Measurements from ENCODE around the gene SLC16A8. TPM values are rescaled to one million over a fixed set of nuclear protein-coding genes. Genes with fewer than 3 reads are reported as not detected.

Gene SLC16A8
- total and polyA plus RNA-seq, 2 of the 13 experiments (the other 11 are each of a cell fraction or from before 2014, with no cell fraction given), result not detected

DNA sequence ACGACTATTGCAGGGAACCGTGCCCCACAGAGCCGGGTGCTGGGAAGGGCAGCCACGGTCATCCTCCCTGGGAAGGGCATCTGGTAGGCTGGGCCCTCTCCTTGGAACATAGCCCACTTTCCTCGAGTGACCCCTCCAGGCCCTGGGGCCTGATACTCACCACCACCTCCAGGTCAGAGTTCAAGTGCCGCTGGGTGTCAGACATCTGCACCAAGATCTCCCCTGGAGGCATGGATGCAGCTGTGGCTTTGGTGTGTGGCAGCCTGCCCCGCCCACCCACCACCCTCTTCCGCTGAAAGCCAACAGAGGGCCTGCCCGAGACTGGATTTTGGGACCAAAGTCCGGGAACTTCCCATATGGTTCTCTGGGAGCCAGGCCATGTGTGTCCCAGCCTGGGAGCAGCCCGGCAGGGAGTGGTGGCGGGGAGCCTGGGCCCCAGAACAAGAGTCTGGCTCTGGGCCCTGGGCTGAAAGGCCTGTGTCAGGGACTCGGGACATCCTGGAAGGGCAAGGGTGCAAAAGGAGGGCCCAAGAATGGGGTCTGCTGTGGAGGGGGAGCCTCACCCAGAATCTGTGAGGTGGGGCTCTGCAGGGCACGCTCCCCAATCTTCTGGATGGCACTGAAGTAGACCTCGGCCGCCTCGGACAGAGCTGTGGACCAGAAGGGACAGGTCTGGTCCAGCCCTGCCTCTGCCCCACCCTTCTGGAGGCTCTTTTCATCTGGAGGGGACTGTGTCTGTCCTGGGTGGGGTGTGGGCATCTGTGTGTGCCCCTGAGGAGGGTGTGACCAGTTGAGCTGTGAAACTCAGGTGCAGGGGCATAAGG lies 23.9 kb upstream of the SLC16A8 start (continued):
- TF ChIP-seq IRF2 (CRISPR knock-in tag; IDR thresholded peaks at IDR 0.05) (peak; percentile 66; the same call in 1 of the 2 replicates), ZNF335 (CRISPR knock-in tag; IDR thresholded peaks at IDR 0.05) (peak; percentile 61; the same call in 1 of the 2 replicates), ZKSCAN8 (CRISPR knock-in tag; IDR thresholded peaks at IDR 0.05; ENCODE audit: borderline replicate concordance) (peak; percentile 25; the same call in 1 of the 2 replicates), TCF12 (IDR thresholded peaks at IDR 0.05) (no peak), TCF12 (CRISPR knock-in tag; IDR thresholded peaks at IDR 0.05) (0 out of 2 replicates have a peak, but pooled peaks have one; percentile 8), ZFP36L1 (CRISPR knock-in tag; IDR thresholded peaks at IDR 0.05) (no peak), MYC (CRISPR knock-in tag; IDR thresholded peaks at IDR 0.05; ENCODE audit: borderline replicate concordance) (peak; percentile 87; the same call in 1 of the 2 replicates), CEBPB (IDR thresholded peaks at IDR 0.05; ENCODE audit: borderline replicate concordance, low read depth, low read length) (no peak), TFE3 (CRISPR knock-in tag; IDR thresholded peaks at IDR 0.05) (peak; percentile 26; the same call in 1 of the 2 replicates), CENPT (CRISPR knock-in tag; IDR thresholded peaks at IDR 0.05; ENCODE audit: low read depth) (no peak), SP1 (IDR thresholded peaks at IDR 0.05) (no peak), SP1 (CRISPR knock-in tag; IDR thresholded peaks at IDR 0.05) (peak; percentile 49; the same call in 1 of the 2 replicates)
- TF ChIP-seq, protein P1, sequence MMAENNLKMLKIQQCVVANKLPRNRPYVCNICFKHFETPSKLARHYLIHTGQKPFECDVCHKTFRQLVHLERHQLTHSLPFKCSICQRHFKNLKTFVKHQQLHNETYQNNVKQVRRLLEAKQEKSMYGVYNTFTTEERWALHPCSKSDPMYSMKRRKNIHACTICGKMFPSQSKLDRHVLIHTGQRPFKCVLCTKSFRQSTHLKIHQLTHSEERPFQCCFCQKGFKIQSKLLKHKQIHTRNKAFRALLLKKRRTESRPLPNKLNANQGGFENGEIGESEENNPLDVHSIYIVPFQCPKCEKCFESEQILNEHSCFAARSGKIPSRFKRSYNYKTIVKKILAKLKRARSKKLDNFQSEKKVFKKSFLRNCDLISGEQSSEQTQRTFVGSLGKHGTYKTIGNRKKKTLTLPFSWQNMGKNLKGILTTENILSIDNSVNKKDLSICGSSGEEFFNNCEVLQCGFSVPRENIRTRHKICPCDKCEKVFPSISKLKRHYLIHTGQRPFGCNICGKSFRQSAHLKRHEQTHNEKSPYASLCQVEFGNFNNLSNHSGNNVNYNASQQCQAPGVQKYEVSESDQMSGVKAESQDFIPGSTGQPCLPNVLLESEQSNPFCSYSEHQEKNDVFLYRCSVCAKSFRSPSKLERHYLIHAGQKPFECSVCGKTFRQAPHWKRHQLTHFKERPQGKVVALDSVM (CRISPR knock-in tag; IDR thresholded peaks at IDR 0.05), result peak; percentile 68; the same call in 1 of the 2 replicates
- TF ChIP-seq, protein P2, sequence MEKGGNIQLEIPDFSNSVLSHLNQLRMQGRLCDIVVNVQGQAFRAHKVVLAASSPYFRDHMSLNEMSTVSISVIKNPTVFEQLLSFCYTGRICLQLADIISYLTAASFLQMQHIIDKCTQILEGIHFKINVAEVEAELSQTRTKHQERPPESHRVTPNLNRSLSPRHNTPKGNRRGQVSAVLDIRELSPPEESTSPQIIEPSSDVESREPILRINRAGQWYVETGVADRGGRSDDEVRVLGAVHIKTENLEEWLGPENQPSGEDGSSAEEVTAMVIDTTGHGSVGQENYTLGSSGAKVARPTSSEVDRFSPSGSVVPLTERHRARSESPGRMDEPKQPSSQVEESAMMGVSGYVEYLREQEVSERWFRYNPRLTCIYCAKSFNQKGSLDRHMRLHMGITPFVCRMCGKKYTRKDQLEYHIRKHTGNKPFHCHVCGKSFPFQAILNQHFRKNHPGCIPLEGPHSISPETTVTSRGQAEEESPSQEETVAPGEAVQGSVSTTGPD (CRISPR knock-in tag; IDR thresholded peaks at IDR 0.05), result peak; percentile 89
- TF ChIP-seq, protein P3, sequence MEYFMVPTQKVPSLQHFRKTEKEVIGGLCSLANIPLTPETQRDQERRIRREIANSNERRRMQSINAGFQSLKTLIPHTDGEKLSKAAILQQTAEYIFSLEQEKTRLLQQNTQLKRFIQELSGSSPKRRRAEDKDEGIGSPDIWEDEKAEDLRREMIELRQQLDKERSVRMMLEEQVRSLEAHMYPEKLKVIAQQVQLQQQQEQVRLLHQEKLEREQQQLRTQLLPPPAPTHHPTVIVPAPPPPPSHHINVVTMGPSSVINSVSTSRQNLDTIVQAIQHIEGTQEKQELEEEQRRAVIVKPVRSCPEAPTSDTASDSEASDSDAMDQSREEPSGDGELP (IDR thresholded peaks at IDR 0.05; ENCODE audit: borderline replicate concordance, low read depth), result peak; percentile 95
- TF ChIP-seq, protein P4, sequence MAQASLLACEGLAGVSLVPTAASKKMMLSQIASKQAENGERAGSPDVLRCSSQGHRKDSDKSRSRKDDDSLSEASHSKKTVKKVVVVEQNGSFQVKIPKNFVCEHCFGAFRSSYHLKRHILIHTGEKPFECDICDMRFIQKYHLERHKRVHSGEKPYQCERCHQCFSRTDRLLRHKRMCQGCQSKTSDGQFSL (CRISPR knock-in tag; IDR thresholded peaks at IDR 0.05), result no peak
- TF ChIP-seq, protein P5, sequence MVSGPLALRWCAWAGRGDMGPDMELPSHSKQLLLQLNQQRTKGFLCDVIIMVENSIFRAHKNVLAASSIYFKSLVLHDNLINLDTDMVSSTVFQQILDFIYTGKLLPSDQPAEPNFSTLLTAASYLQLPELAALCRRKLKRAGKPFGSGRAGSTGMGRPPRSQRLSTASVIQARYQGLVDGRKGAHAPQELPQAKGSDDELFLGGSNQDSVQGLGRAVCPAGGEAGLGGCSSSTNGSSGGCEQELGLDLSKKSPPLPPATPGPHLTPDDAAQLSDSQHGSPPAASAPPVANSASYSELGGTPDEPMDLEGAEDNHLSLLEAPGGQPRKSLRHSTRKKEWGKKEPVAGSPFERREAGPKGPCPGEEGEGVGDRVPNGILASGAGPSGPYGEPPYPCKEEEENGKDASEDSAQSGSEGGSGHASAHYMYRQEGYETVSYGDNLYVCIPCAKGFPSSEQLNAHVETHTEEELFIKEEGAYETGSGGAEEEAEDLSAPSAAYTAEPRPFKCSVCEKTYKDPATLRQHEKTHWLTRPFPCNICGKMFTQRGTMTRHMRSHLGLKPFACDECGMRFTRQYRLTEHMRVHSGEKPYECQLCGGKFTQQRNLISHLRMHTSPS (CRISPR knock-in tag; IDR thresholded peaks at IDR 0.05; ENCODE audit: low read depth), result peak; percentile 71
- TF ChIP-seq, protein P6, sequence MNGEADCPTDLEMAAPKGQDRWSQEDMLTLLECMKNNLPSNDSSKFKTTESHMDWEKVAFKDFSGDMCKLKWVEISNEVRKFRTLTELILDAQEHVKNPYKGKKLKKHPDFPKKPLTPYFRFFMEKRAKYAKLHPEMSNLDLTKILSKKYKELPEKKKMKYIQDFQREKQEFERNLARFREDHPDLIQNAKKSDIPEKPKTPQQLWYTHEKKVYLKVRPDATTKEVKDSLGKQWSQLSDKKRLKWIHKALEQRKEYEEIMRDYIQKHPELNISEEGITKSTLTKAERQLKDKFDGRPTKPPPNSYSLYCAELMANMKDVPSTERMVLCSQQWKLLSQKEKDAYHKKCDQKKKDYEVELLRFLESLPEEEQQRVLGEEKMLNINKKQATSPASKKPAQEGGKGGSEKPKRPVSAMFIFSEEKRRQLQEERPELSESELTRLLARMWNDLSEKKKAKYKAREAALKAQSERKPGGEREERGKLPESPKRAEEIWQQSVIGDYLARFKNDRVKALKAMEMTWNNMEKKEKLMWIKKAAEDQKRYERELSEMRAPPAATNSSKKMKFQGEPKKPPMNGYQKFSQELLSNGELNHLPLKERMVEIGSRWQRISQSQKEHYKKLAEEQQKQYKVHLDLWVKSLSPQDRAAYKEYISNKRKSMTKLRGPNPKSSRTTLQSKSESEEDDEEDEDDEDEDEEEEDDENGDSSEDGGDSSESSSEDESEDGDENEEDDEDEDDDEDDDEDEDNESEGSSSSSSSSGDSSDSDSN (CRISPR knock-in tag; IDR thresholded peaks at IDR 0.05), result peak; percentile 68
